Left hindlimb (tissue), 1 donor: ENCODE data around the gene LRRC15.

ENCODE experiments used
- DNase-seq: peaks from one replicate; pipeline ENCODE4 v3.0.0-alpha.2; 2018

Gene LRRC15

GRCh38 chr3:194357681-194358080 lies 11.9 kb downstream of the LRRC15 start:
- no peak for DNase-seq

- DNase-seq, result no peak
Observed at GRCh38 chr3:194355379-194355778, 14.2 kb downstream of the LRRC15 start.

GRCh38 chr3:194354315-194354714 lies 15.2 kb downstream of the LRRC15 start:
- no peak for DNase-seq

- no peak for DNase-seq
Observed at GRCh38 chr3:194352667-194353246, 16.8 kb downstream of the LRRC15 start.

GRCh38 chr3:194351952-194352536 lies 17.5 kb downstream of the LRRC15 start:
- no peak for DNase-seq

- no peak for DNase-seq
Observed at GRCh38 chr3:194351080-194351672, 18.4 kb downstream of the LRRC15 start, which contains the start of gene CPN2. TSS of gene CPN2 (minus strand) at chr3:194351328. CDS start at chr3:194342702, 8,626 bp downstream.

GRCh38 chr3:194350726-194351071 lies 18.8 kb downstream of the LRRC15 start:
- no peak for DNase-seq

GRCh38 chr3:194348354-194348753 lies 21.2 kb downstream of the LRRC15 start:
- no peak for DNase-seq

GRCh38 chr3:194346621-194347020 lies 22.9 kb downstream of the LRRC15 start:
- no peak for DNase-seq

- no peak for DNase-seq
Observed at GRCh38 chr3:194346035-194346434, 23.5 kb downstream of the LRRC15 start.

- DNase-seq, result peak; percentile 78
Observed at GRCh38 chr3:194344012-194344411, 25.5 kb downstream of the LRRC15 start.

GRCh38 chr3:194343561-194343893 lies 26.0 kb downstream of the LRRC15 start:
- no peak for DNase-seq

GRCh38 chr3:194342861-194343560 lies 26.5 kb downstream of the LRRC15 start:
- DNase-seq, result no peak

GRCh38 chr3:194340757-194341400 lies 28.7 kb downstream of the LRRC15 start:
- DNase-seq, result no peak

- no peak for DNase-seq
Observed at GRCh38 chr3:194339840-194340239, 29.7 kb downstream of the LRRC15 start.

GRCh38 chr3:194339356-194339755 lies 30.2 kb downstream of the LRRC15 start:
- DNase-seq, result no peak

- no peak for DNase-seq
Observed at GRCh38 chr3:194337965-194338753, 31.4 kb downstream of the LRRC15 start.

GRCh38 chr3:194336601-194337355 lies 32.8 kb downstream of the LRRC15 start:
- DNase-seq, result no peak

GRCh38 chr3:194333981-194334320 lies 35.6 kb downstream of the LRRC15 start:
- no peak for DNase-seq

- peak; percentile 91 for DNase-seq
Observed at GRCh38 chr3:194333212-194333980, 36.1 kb downstream of the LRRC15 start.

GRCh38 chr3:194332858-194333211 lies 36.7 kb downstream of the LRRC15 start:
- DNase-seq, result no peak
